ENCODE results near the gene GALE.
A peak's percentile ranks its signal among the peaks of the same experiment; 100 is the strongest.

The GALE gene

GRCh38 chr1:23791516-23792047 lies 9.0 kb downstream of the GALE start:
- Histone ChIP-seq H4K20me1 (ENCODE audit: insufficient read depth, low read length) (no peaks in the 10 kb centered on the region), H2AFZ (ENCODE audit: low read length) (no peak overlapping the region), H3K27ac (ENCODE audit: low read depth, low read length, poor library complexity, severe bottlenecking) (peak overlapping the region; percentile 35), H3K4me2 (ENCODE audit: low read length) (peak overlapping the region; percentile 82), H3K36me3 (ENCODE audit: insufficient read depth, low read length) (peaks cover 25% of the 10 kb centered on the region; the same call in 1 of the 2 replicates), H3K27me3 (ENCODE audit: insufficient read depth, low read length) (no peaks in the 10 kb centered on the region), H3K9ac (ENCODE audit: low read length) (peak overlapping the region; percentile 90), H3K9me3 (ENCODE audit: low read length) (no peaks in the 10 kb centered on the region), H3K4me3 (ENCODE audit: low read depth, low read length, poor library complexity, severe bottlenecking) (peak overlapping the region; percentile 95), H3K79me2 (ENCODE audit: insufficient read depth, low read length) (peaks cover 6% of the 10 kb centered on the region; the same call in 1 of the 2 replicates), H3K4me1 (ENCODE audit: insufficient read depth, low read length, severe bottlenecking) (peaks cover 26% of the 10 kb centered on the region), H3F3A (ENCODE audit: insufficient read depth, low read length) (no peaks in the 10 kb centered on the region), H3K9me2 (ENCODE audit: low read depth, low read length) (no peaks in the 10 kb centered on the region)
- no peak for TF ChIP-seq CTCF (IDR thresholded peaks at IDR 0.05; ENCODE audit: low read length)
- TF ChIP-seq EZH2 (IDR thresholded peaks at IDR 0.05; ENCODE audit: borderline replicate concordance, low read length), result no peak

GRCh38 chr1:23790696-23791515 lies 9.6 kb downstream of the GALE start, which contains the start of gene LYPLA2:
Gene LYPLA2, plus strand, starts transcription at chr1:23791145. Its CDS starts 1,538 bp downstream, at chr1:23792683.
- Histone ChIP-seq H3K36me3 (ENCODE audit: insufficient read depth, low read length) (peaks cover 26% of the 10 kb centered on the region; the same call in 1 of the 2 replicates), H4K20me1 (ENCODE audit: insufficient read depth, low read length) (no peaks in the 10 kb centered on the region), H3K4me2 (ENCODE audit: low read length) (peak within 1 kb of the TSS; percentile 82), H3K9me3 (ENCODE audit: low read length) (no peaks in the 10 kb centered on the region), H3F3A (ENCODE audit: insufficient read depth, low read length) (no peaks in the 10 kb centered on the region), H3K27me3 (ENCODE audit: insufficient read depth, low read length) (no peaks in the 10 kb centered on the region), H3K27ac (ENCODE audit: low read depth, low read length, poor library complexity, severe bottlenecking) (peak within 1 kb of the TSS; percentile 35), H3K9me2 (ENCODE audit: low read depth, low read length) (no peaks in the 10 kb centered on the region), H3K4me3 (ENCODE audit: low read depth, low read length, poor library complexity, severe bottlenecking) (peak within 1 kb of the TSS; percentile 95), H3K9ac (ENCODE audit: low read length) (peak within 1 kb of the TSS; percentile 90), H2AFZ (ENCODE audit: low read length) (no peak within 1 kb of the TSS), H3K79me2 (ENCODE audit: insufficient read depth, low read length) (peaks cover 6% of the 10 kb centered on the region; the same call in 1 of the 2 replicates), H3K4me1 (ENCODE audit: insufficient read depth, low read length, severe bottlenecking) (peaks cover 26% of the 10 kb centered on the region)
- no peak for TF ChIP-seq EZH2 (IDR thresholded peaks at IDR 0.05; ENCODE audit: borderline replicate concordance, low read length)
- no peak for TF ChIP-seq CTCF (IDR thresholded peaks at IDR 0.05; ENCODE audit: low read length)

GRCh38 chr1:23788695-23789094 lies 11.9 kb downstream of the GALE start:
- H3K4me1 ChIP-seq (ENCODE audit: insufficient read depth, low read length, severe bottlenecking), result peaks cover 26% of the 10 kb centered on the region
- no peaks in the 10 kb centered on the region for H3K9me3 ChIP-seq (ENCODE audit: low read length)
- no peak overlapping the region for H3K4me2 ChIP-seq (ENCODE audit: low read length)
- H3F3A ChIP-seq (ENCODE audit: insufficient read depth, low read length), result no peaks in the 10 kb centered on the region
- TF ChIP-seq CTCF (IDR thresholded peaks at IDR 0.05; ENCODE audit: low read length), result no peak
- no peak for TF ChIP-seq EZH2 (IDR thresholded peaks at IDR 0.05; ENCODE audit: borderline replicate concordance, low read length)
- H3K36me3 ChIP-seq (ENCODE audit: insufficient read depth, low read length), result peaks cover 41% of the 10 kb centered on the region
- H3K27ac ChIP-seq (ENCODE audit: low read depth, low read length, poor library complexity, severe bottlenecking), result no peak overlapping the region
- H3K27me3 ChIP-seq (ENCODE audit: insufficient read depth, low read length), result no peaks in the 10 kb centered on the region
- H2AFZ ChIP-seq (ENCODE audit: low read length), result no peak overlapping the region
- H3K4me3 ChIP-seq (ENCODE audit: low read depth, low read length, poor library complexity, severe bottlenecking), result no peak overlapping the region
- H3K9me2 ChIP-seq (ENCODE audit: low read depth, low read length), result no peaks in the 10 kb centered on the region
- H3K79me2 ChIP-seq (ENCODE audit: insufficient read depth, low read length), result peaks cover 6% of the 10 kb centered on the region; the same call in 1 of the 2 replicates
- H4K20me1 ChIP-seq (ENCODE audit: insufficient read depth, low read length), result no peaks in the 10 kb centered on the region
- H3K9ac ChIP-seq (ENCODE audit: low read length), result no peak overlapping the region

All from OCI-LY1 (cell line).